Left ventricle myocardium inferior (tissue), 1 donor: ENCODE results near the gene KPNA4. TPM values are rescaled to one million over a fixed set of nuclear protein-coding genes. Genes with fewer than 3 reads are reported as not detected.

ENCODE experiments used
- DNase-seq: peaks from one replicate; pipeline ENCODE4 v3.0.0-alpha.2; 2020
- H3K27ac ChIP-seq: fragments of 200-600 bp; replicated peaks from 2 replicates; pipeline ENCODE4 v1.8.0; 2021
- H3K27me3 ChIP-seq: fragments of 200-600 bp; 2 replicates; pipeline ENCODE4 v1.8.0; 2021; ENCODE audit warnings: low read depth
- H3K36me3 ChIP-seq: fragments of 200-600 bp; 2 replicates; pipeline ENCODE4 v1.8.0; 2021
- H3K4me1 ChIP-seq: fragments of 200-600 bp; 2 replicates; pipeline ENCODE4 v1.8.0; 2021
- H3K4me3 ChIP-seq: fragments of 200-600 bp; 2 replicates; pipeline ENCODE4 v1.8.0; 2021; ENCODE audit warnings: mild to moderate bottlenecking, moderate library complexity
- H3K9me3 ChIP-seq: fragments of 200-600 bp; replicated peaks from 2 replicates; pipeline ENCODE4 v1.8.0; 2021
- intact Hi-C: fragments of 100-400 bp; cut with micrococcal nuclease; formaldehyde crosslinking; loops from one replicate; pipeline ENCODE4 v1.11.0; 2022
- total RNA-seq: library from RNA; stranded (reverse); fragmentation: NEBNext Ultra II Directional; extraction: Animal tissue kit (Norgen Biotek cat#: 25700); gene quantifications from one replicate; pipeline ENCODE4 v1.2.1, GENCODE V29; 2021
- TF ChIP-seq, protein P1 (sequence below): fragments of 200-600 bp; IDR thresholded peaks from 2 replicates; pipeline ENCODE4 v1.8.0; 2021; ENCODE audit warnings: antibody characterized with exemption, mild to moderate bottlenecking, borderline replicate concordance
- donor health status: DM: no; HTN: yes; CAD: no; lungs with severe emphysema.

The KPNA4 gene
- total RNA-seq, 1 donor from 2014 or later, result 130 TPM

- no peak for DNase-seq
- intact Hi-C loops, result no loop called here
- Histone ChIP-seq H3K36me3 (no peaks in the 10 kb centered on the region), H3K9me3 (peaks cover 16% of the 10 kb centered on the region), H3K27ac (no peak overlapping the region), H3K4me1 (peaks cover 53% of the 10 kb centered on the region), H3K27me3 (no peaks in the 10 kb centered on the region), H3K4me3 (no peak overlapping the region)
- TF ChIP-seq, protein P1, sequence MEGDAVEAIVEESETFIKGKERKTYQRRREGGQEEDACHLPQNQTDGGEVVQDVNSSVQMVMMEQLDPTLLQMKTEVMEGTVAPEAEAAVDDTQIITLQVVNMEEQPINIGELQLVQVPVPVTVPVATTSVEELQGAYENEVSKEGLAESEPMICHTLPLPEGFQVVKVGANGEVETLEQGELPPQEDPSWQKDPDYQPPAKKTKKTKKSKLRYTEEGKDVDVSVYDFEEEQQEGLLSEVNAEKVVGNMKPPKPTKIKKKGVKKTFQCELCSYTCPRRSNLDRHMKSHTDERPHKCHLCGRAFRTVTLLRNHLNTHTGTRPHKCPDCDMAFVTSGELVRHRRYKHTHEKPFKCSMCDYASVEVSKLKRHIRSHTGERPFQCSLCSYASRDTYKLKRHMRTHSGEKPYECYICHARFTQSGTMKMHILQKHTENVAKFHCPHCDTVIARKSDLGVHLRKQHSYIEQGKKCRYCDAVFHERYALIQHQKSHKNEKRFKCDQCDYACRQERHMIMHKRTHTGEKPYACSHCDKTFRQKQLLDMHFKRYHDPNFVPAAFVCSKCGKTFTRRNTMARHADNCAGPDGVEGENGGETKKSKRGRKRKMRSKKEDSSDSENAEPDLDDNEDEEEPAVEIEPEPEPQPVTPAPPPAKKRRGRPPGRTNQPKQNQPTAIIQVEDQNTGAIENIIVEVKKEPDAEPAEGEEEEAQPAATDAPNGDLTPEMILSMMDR, result no peak
Observed at GRCh38 chr3:160553827-160554226, 11.5 kb downstream of the KPNA4 start.

GRCh38 chr3:160546727-160547126 lies 18.6 kb downstream of the KPNA4 start:
- Histone ChIP-seq H3K4me3 (no peak overlapping the region), H3K9me3 (peaks cover 16% of the 10 kb centered on the region), H3K36me3 (no peaks in the 10 kb centered on the region), H3K27ac (no peak overlapping the region), H3K27me3 (no peaks in the 10 kb centered on the region), H3K4me1 (peaks cover 61% of the 10 kb centered on the region)
- DNase-seq, result no peak
- intact Hi-C loops, result no loop called here
- TF ChIP-seq, protein P1, result no peak

DNA sequence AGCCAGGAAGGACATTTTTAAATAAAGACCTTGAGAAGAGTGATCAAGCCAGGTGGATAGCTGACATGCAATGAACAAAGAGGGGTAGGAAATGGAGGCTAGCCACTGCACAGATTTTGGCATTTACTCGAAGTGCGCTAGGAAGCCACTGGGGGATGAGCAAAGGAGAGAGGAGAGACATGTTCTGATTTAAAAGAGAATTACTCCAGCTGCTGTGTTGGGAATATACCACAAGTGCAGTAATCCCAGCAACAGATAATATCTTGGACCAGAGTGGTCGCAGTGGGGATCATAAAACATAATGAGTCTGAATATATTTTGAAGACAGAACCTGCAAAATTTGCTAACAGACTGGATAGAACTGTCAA lies 19.9 kb downstream of the KPNA4 start:
- Histone ChIP-seq H3K4me3 (no peak overlapping the region), H3K27me3 (no peaks in the 10 kb centered on the region), H3K36me3 (no peaks in the 10 kb centered on the region), H3K27ac (no peak overlapping the region), H3K9me3 (peaks cover 12% of the 10 kb centered on the region), H3K4me1 (peaks cover 72% of the 10 kb centered on the region)
- TF ChIP-seq, protein P1, result no peak
- intact Hi-C loops, result no loop called here
- no peak for DNase-seq

DNA sequence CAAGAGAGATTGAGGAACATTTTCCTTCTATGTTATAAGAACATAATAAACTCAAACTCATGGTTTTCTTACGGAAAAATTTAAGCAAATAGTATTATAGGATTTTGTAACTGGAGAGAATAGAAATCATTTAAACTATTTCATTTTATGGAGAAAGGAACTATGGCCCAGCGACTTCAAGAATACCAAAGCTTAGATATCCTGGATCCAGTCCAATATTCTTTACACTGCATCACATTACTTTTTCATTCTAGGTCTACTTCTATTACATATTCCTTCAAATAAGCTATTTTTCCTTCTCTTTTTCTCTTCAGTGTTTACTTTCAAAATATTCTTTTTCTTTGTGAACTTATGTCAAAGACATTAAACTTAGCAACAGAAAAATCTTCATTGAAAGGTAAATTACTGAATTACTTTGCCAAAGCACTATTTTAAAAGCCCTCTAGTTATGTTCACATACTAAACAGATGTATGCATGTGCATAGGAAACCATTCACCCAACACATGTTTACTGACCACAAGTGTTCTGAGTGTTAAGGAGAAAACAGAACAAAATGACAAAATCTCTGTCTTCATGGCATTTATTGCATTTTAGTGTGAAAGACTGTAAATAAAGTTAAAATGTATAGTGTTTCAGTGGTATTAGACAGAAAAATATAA lies 20.4 kb downstream of the KPNA4 start:
- no peaks in the 10 kb centered on the region for H3K27me3 ChIP-seq
- no peaks in the 10 kb centered on the region for H3K36me3 ChIP-seq
- no peak overlapping the region for H3K27ac ChIP-seq
- DNase-seq, result no peak
- TF ChIP-seq, protein P1, result no peak
- intact Hi-C loops, result no loop called here
- H3K9me3 ChIP-seq, result peaks cover 10% of the 10 kb centered on the region
- no peak overlapping the region for H3K4me3 ChIP-seq
- peaks cover 75% of the 10 kb centered on the region for H3K4me1 ChIP-seq

GRCh38 chr3:160540551-160540950 lies 24.8 kb downstream of the KPNA4 start:
- intact Hi-C loops, result no loop called here
- Histone ChIP-seq H3K27ac (no peak overlapping the region), H3K4me1 (peaks cover 67% of the 10 kb centered on the region), H3K36me3 (peaks cover 1% of the 10 kb centered on the region), H3K4me3 (no peak overlapping the region), H3K27me3 (no peaks in the 10 kb centered on the region), H3K9me3 (no peaks in the 10 kb centered on the region)
- TF ChIP-seq, protein P1, result no peak
- no peak for DNase-seq
